ENCODE measurements around the gene ITPRIPL1. TPM values are rescaled to one million over a fixed set of nuclear protein-coding genes. Genes with fewer than 3 reads are reported as not detected.

The ITPRIPL1 gene
- polyA plus RNA-seq, 1 of the 3 experiments (the other 2 are of a cell fraction) = 5.0 TPM

- Histone ChIP-seq H3K4me2 (peak overlapping the region; percentile 74), H3F3A (replicated peaks; ENCODE audit: insufficient read depth) (peaks cover 15% of the 10 kb centered on the region), H3K9ac (peak overlapping the region; percentile 41), H3K79me2 (ENCODE audit: insufficient read depth) (peaks cover 8% of the 10 kb centered on the region; the same call in 1 of the 2 replicates), H3K27me3 (ENCODE audit: insufficient read depth) (no peaks in the 10 kb centered on the region), H3K9me2 (no peaks in the 10 kb centered on the region), H3K36me3 (replicated peaks in 1 of 2; ENCODE audit: control insufficient read depth in 1 of 2, insufficient read depth in 2 of 2, low read length in 1 of 2) (peaks cover 7 to 20% of the 10 kb centered on the region in 2 experiments), H4K20me1 (ENCODE audit: insufficient read depth) (peaks cover 4% of the 10 kb centered on the region; the same call in 1 of the 2 replicates), H3K9me3 (no peaks in the 10 kb centered on the region), H3K4me1 (ENCODE audit: control insufficient read depth in 1 of 2, insufficient read depth in 2 of 2, low read depth in 1 of 2, low read length in 1 of 2) (peaks cover 10 to 19% of the 10 kb centered on the region in 2 experiments; a peak in 2 of 4 replicates), H3K27ac (ENCODE audit: low read depth in 2 of 2, low read length in 1 of 2) (peak overlapping the region; percentile 78 to 96), H2AFZ (ENCODE audit: low read depth) (no peak overlapping the region), H3K4me3 (ENCODE audit: low read depth in 2 of 2, low read length in 1 of 2) (peak overlapping the region in 1 of 2 experiments; percentile 25; a peak in 3 of 4 replicates)
- ChIA-PET POLR2A (interaction anchor here (1.0 kb wide), 1 partner anchor 17 kb away, joined by 3 read pairs; no protein-coding TSS in a partner anchor), CTCF (no interaction called here)
- no peak for DNase-seq
- WGBS (ENCODE audit: low lambda C conversion rate) = 37% methylated on average over 4 of the region's 4 CpGs
- TF ChIP-seq SIN3A (IDR thresholded peaks at IDR 0.05; ENCODE audit: borderline replicate concordance, low read depth, low read length) = no peak
- TF ChIP-seq TEAD4 (IDR thresholded peaks at IDR 0.05; ENCODE audit: borderline replicate concordance, insufficient read depth) = no peak
- TF ChIP-seq FOXJ3 (CRISPR knock-in tag; IDR thresholded peaks at IDR 0.05) = no peak
- TF ChIP-seq GABPA (IDR thresholded peaks at IDR 0.05; ENCODE audit: low read depth) = 0 out of 2 replicates have a peak, but pooled peaks have one; percentile 15
- TF ChIP-seq FOXM1 (IDR thresholded peaks at IDR 0.05; ENCODE audit: low read depth) = no peak
- TF ChIP-seq EP300 (IDR thresholded peaks at IDR 0.05; ENCODE audit: borderline replicate concordance in 1 of 2, low read depth in 1 of 2, low read length in 1 of 2) = no peak
- TF ChIP-seq NRF1 (IDR thresholded peaks at IDR 0.05; ENCODE audit: low read depth, low read length) = no peak
- no peak for TF ChIP-seq CTCF (IDR thresholded peaks at IDR 0.05)
- TF ChIP-seq JUND (IDR thresholded peaks at IDR 0.05) = peak; percentile 38
- TF ChIP-seq NFIC (IDR thresholded peaks at IDR 0.05; ENCODE audit: borderline replicate concordance) = peak; percentile 45; the same call in 1 of the 2 replicates
- peak; percentile 46; the same call in 1 of the 2 replicates for TF ChIP-seq MEF2A (IDR thresholded peaks at IDR 0.05; ENCODE audit: borderline replicate concordance, low read depth)
Observed at GRCh38 chr2:96353606-96354101, 28.5 kb downstream of the ITPRIPL1 start.

- Histone ChIP-seq H3F3A (replicated peaks; ENCODE audit: insufficient read depth) (peaks cover 15% of the 10 kb centered on the region), H3K4me1 (ENCODE audit: control insufficient read depth in 1 of 2, insufficient read depth in 2 of 2, low read depth in 1 of 2, low read length in 1 of 2) (peaks cover 10 to 19% of the 10 kb centered on the region in 2 experiments; a peak in 2 of 4 replicates), H3K27ac (ENCODE audit: low read depth in 2 of 2, low read length in 1 of 2) (peak overlapping the region in 1 of 2 experiments; percentile 96; a peak in 2 of 4 replicates), H3K27me3 (ENCODE audit: insufficient read depth) (no peaks in the 10 kb centered on the region), H3K36me3 (replicated peaks in 1 of 2; ENCODE audit: control insufficient read depth in 1 of 2, insufficient read depth in 2 of 2, low read length in 1 of 2) (peaks cover 7 to 21% of the 10 kb centered on the region in 2 experiments), H3K9me3 (no peaks in the 10 kb centered on the region), H3K79me2 (ENCODE audit: insufficient read depth) (peaks cover 8% of the 10 kb centered on the region; the same call in 1 of the 2 replicates), H3K4me2 (no peak overlapping the region), H3K9ac (no peak overlapping the region), H3K4me3 (ENCODE audit: low read depth in 2 of 2, low read length in 1 of 2) (no peak overlapping the region), H3K9me2 (no peaks in the 10 kb centered on the region), H4K20me1 (ENCODE audit: insufficient read depth) (peaks cover 4% of the 10 kb centered on the region; the same call in 1 of the 2 replicates), H2AFZ (ENCODE audit: low read depth) (no peak overlapping the region)
- 95% methylated on average over 4 of the region's 4 CpGs for WGBS (ENCODE audit: low lambda C conversion rate)
- no peak for DNase-seq
- ChIA-PET POLR2A (no interaction called here), CTCF (interaction anchor here (1.3 kb wide), 1 partner anchor 155 kb away, joined by 4 read pairs; no protein-coding TSS in a partner anchor)
- TF ChIP-seq RFX5 (IDR thresholded peaks at IDR 0.05; ENCODE audit: low read length) = no peak
- TF ChIP-seq FOXM1 (IDR thresholded peaks at IDR 0.05; ENCODE audit: low read depth) = no peak
- no peak for TF ChIP-seq TEAD4 (IDR thresholded peaks at IDR 0.05; ENCODE audit: borderline replicate concordance, insufficient read depth)
- no peak for TF ChIP-seq TCF12 (IDR thresholded peaks at IDR 0.05)
- TF ChIP-seq USF2 (IDR thresholded peaks at IDR 0.05; ENCODE audit: borderline replicate concordance, low read depth, low read length) = no peak
Observed at GRCh38 chr2:96354492-96354891, 29.4 kb downstream of the ITPRIPL1 start.
